Glomerular visceral epithelial cell (primary cell): ENCODE data around the gene ERICH6B.
"Not testable (repeated sequence)": the region's sequence is repeated elsewhere in the genome, so short reads cannot be mapped to it uniquely, and the experiment has no call there.

Experiments used
- DNase-seq: peaks from one replicate; pipeline ENCODE4 v3.0.0-alpha.2; 2016; ENCODE audit errors: extremely low spot score

ERICH6B gene

DNA sequence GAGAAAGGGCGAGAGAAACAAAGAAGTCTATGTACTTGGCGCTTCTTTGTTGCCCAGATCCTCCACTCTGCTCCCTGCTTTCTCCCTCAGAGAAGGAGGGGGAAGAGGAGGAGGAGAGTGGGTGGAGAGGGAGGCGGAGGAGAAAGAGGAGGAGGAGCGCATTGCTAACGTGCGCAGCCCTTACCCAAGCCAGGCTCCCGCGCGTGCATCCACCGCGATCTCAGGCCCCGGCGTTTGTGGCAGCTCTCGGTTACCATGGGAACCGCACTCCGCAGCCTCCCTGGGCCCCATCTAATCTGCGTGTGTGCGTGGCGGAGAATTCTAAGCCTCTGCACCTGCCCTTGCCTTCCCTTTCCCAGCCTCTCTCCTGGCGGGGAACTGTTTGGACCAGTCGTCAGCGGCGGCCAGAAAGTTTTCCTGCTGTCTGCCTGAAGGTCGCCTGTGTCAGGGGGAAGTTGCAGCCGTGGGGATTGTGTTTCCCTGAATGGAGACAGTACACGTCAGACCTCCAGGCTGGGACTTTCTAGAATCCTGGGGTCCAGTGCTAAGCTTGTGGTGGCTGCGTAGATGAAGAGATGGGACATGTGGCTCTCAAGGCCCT lies at the start of gene ERICH6B:
Gene ERICH6B (minus strand): TSS at position 239 of the 601 bp plus-strand sequence. CDS start 18,734 bp downstream, outside the sequence.
- DNase-seq, result peak; percentile 42

DNA sequence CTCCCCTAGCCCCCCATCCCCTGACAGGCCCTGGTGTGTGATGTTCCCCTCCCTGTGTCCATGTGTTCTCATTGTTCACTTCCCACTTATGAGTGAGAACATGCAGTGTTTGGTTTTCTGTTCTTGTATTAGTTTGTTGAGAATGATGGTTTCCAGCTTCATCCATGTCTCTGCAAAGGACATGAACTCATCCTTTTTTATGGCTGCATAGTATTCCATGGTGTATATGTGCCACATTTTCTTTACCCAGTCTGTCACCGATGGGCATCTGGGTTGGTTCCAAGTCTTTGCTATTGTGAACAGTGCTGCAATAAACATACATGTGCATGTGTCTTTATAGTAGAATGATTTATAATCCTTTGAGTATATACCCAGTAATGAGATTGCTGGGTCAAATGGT lies 47.4 kb upstream of the ERICH6B start:
- not testable (repeated sequence) for DNase-seq

- DNase-seq, result no peak
These were observed 46.6 kb upstream of the ERICH6B start for GRCh38 chr13:45662162-45662561.

GRCh38 chr13:45660458-45660857 lies 44.9 kb upstream of the ERICH6B start:
- DNase-seq, result not testable (repeated sequence)

- no peak for DNase-seq
These were observed 44.0 kb upstream of the ERICH6B start for GRCh38 chr13:45659536-45659935.

- DNase-seq, result peak; percentile 10
These were observed 43.2 kb upstream of the ERICH6B start for GRCh38 chr13:45658586-45659235.

DNA sequence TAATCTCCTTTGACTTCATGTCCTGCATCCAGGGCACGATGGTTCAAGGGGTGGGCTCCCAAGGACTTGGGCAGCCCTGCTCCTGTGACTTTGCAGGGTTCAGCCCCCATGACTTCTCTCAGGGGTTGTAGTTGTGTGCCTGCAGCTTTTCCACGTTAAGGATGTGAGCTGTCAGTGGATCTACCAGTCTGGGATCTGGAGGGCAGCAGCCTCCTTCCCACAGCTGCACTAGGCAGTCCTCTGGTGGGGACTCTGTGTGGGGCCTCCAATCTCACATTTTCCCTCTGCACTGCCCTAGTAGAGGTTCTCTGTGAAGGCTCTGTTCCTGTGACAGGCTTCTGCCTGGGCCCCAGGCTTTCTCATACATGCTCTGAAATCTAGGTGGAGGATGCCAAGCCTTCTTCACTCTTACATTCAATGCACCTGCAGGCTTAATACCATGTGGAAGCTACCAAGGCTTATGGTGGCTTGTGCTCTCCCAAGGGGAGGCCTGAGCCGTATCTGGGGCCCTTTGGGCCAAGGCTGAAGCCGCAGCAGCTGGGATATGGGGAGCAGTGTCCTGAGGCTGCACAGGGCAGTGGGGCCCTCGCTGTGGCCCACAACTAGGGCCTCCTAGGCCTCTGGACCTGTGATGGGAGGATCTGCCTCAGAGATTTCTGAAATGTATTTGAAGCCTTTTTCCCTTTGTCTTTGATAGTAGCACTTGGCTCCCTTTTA lies 39.3 kb upstream of the ERICH6B start:
- no peak for DNase-seq

- DNase-seq, result not testable (repeated sequence)
These were observed 29.7 kb upstream of the ERICH6B start for GRCh38 chr13:45645263-45645662.

DNA sequence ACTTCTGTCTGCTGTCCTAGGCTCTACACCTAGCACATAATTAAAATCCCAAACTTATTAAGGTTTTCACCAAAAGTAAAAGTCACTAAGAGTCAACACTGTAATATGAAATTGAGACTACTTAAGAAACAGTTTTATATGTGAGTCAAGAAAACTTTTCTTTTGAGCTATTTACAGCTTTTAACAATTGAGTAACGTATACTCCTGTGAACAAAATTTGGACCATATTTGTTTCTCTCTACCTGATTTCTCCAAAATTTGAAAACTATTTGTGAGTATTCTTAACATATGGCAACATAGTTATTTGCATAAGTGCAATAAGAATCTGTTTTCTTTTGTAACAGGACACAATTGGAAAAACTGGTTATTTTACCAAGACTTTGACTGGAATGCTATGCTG lies 26.6 kb upstream of the ERICH6B start:
- DNase-seq, result not testable (repeated sequence)

DNA sequence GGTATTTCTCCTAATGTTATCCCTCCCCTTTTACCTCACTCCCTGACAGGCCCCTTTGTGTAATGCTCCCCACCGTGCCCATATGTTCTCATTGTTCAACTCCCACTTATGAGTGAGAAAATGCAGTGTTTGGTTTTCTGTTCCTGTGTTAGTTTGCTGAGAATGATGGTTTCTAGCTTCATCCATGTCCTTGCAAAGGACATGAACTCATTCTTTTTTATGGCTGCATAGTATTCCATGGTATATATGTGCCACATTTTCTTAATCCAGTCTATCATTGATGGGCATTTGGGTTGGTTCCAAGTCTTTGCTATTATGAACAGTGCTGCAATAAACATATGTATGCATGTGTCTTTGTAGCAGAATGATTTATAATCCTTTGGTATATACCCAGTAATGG lies 19.8 kb upstream of the ERICH6B start:
- DNase-seq, result not testable (repeated sequence)

- DNase-seq, result peak; percentile 14
These were observed 15.3 kb upstream of the ERICH6B start for GRCh38 chr13:45630791-45631190.

GRCh38 chr13:45629940-45630339 lies 14.4 kb upstream of the ERICH6B start:
- no peak for DNase-seq

- no peak for DNase-seq
These were observed 12.6 kb upstream of the ERICH6B start for GRCh38 chr13:45628094-45628493.

- DNase-seq, result no peak
These were observed 12.1 kb upstream of the ERICH6B start for GRCh38 chr13:45627656-45628055.

DNA sequence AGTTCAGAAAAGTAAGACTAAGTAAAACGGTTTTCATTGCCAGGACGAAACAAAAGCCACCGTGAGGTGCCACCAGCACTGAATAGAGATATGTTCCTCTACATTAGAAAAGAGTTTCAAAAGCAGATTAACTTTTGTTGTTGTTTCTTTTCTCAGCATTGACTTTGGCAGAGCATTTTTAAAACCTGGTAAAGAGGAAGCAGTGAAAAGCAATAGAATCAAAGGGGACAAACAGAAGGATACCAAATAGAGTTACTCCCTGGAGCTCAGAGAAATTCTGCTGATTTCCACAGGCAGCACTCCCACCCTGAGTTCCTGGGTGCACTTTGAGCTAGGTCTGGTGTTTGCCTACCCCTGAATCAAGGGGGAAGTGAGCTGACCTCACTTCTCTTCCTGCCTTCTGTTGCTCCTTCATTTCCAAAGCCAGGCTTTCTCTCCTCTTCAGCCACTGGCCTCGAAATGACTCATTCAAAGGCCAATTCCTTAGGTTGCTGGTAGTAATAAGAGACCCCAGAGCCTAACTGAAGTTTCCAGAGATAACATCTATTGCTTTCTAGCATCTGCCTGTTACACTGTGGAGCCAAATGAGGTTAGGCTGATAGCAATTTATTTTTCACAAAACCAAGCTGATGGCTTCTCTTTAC lies 11.3 kb upstream of the ERICH6B start:
- DNase-seq, result peak; percentile 13

- DNase-seq, result peak; percentile 30
These were observed 8.1 kb upstream of the ERICH6B start for GRCh38 chr13:45623516-45624090.

DNA sequence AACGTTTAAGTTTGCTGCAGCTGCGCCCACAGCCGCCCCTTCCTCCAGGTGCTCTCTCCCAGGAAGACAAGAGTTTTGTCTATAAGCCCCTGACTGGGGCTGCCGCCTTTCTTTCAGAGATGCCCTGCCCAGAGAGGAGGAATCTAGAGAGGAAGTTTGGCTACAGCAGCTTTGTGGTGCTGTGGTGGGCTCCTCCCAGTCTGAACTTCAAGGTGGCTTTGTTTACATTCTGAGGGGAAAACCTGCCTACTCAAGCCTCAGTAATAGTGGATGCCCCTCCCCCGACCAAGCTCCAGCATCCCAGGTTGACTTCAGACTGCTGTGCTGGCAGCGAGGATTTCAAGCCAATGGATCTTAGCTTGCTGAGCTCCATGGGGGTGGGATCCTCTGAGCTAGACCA lies 6.4 kb upstream of the ERICH6B start:
- no peak for DNase-seq

GRCh38 chr13:45607931-45608330 lies 7.6 kb downstream of the ERICH6B start:
- DNase-seq, result no peak

DNA sequence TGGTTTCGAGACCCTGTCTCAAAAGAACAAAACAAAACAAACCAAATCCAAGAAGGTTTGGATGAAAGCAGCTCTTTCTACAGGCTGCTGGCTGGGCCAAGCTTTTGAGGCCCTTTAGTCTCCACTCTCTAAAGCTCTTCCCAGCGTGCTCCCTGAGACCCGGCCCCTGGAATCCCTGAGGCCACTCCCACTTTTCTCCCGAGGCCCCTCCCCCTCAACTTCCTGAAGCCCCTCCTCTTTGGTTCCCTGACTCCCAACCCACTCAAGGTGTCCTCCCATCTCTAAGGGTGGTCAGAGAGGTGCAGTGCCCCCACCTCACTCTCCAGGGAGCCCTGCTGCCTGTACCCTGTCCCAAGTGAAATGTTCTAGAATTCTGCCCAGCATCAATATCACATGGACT lies 10.6 kb downstream of the ERICH6B start:
- DNase-seq, result no peak

DNA sequence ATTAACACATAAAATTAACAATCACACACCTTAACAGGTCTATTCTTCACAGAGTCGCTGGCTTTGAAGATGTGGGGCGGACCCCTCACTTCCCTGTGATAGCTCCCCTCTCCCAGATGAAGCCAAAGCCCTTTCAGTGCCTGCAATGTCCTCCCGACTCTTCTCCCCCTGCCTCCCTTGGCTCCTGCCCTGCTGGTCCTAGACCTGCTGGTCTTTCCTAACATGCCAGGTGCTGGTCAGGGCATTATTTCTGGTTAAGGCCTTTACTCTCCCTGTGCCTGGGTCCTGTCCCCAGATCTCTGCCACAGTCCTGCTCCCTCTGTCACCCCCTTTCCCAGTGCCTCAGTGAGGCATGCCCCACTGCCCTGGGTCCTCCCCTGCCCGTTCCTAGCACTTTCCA lies 12.2 kb downstream of the ERICH6B start:
- DNase-seq, result no peak

GRCh38 chr13:45602183-45603170 lies 13.1 kb downstream of the ERICH6B start:
- DNase-seq, result no peak
